Measurements from ENCODE around the gene MAP2K2.
A peak's percentile ranks its signal among the peaks of the same experiment; 100 is the strongest.
"Not testable (repeated sequence)": the region's sequence is repeated elsewhere in the genome, so short reads cannot be mapped to it uniquely, and the experiment has no call there.

MAP2K2 gene

GRCh38 chr19:4123615-4124568 is at the start of gene MAP2K2:
Gene MAP2K2, minus strand, starts transcription at chr19:4124122. Its CDS starts 247 bp downstream, at chr19:4123875.
- DNase-seq (ENCODE audit: low spot score): peak; percentile 93

- no peak for DNase-seq (ENCODE audit: low spot score)
Measured at GRCh38 chr19:4172861-4173473, 49.0 kb upstream of the MAP2K2 start.

DNA sequence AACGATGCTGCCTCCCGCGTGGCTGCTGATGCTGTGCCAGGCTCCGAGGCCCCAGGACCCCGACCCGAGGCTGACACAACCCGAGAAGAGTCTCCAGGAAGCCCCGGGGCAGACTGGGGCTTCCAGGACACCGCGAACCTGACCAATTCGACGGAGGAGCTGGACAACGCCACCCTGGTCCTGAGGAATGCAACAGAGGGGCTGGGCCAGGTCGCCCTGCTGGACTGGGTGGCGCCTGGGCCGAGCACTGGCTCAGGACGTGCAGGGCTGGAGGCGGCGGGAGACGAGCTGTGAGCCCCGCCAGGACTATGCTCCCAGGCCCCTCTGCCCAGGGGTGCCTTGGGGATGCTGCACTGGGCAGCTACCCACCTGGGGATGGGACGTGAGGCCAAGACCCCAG is 47.8 kb upstream of the MAP2K2 start:
- DNase-seq (ENCODE audit: low spot score): no peak

DNA sequence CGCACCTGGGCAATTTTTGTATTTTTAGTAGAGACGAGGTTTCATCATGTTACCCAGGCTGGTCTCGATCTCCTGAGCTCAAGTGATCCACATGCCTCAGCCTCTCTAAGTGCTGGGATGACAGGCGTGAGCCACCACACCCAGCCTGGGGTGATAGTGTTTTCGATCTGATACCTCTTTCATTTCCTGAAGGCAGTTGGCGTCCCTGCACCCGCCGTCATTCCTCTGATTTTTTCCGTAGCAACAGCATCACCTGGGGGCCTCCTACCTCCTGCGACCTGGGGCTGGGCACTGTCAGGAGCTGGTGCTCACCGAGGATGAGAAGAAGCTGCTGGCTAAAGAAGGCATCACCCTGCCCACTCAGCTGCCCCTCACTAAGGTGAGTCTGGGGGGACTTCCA is 40.3 kb upstream of the MAP2K2 start:
- no peak for DNase-seq (ENCODE audit: low spot score)

- DNase-seq (ENCODE audit: low spot score): no peak
Measured at GRCh38 chr19:4161415-4162077, 37.6 kb upstream of the MAP2K2 start.

- DNase-seq (ENCODE audit: low spot score): not testable (repeated sequence)
Measured at GRCh38 chr19:4157971-4158370, 34.0 kb upstream of the MAP2K2 start.

DNA sequence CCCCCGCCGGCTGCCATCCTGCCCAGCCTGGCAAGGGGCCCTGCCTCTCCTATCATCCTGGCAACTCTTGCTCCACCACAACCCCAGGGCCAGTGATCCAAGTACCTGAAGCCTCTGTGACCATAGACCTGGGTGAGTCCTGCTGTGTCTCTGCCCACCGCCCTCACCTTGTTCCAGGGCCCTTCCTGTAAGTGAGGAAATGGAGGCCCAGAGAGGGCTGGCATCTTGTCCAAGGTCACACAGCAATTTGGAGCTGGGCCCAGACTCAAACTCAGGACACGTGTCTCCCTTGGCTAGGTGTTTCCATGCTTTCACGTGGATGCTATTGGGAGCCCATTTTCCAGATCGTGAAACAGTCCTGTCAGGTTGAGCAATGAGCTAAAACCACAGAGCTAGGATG is 33.2 kb upstream of the MAP2K2 start:
- DNase-seq (ENCODE audit: low spot score): no peak

DNA sequence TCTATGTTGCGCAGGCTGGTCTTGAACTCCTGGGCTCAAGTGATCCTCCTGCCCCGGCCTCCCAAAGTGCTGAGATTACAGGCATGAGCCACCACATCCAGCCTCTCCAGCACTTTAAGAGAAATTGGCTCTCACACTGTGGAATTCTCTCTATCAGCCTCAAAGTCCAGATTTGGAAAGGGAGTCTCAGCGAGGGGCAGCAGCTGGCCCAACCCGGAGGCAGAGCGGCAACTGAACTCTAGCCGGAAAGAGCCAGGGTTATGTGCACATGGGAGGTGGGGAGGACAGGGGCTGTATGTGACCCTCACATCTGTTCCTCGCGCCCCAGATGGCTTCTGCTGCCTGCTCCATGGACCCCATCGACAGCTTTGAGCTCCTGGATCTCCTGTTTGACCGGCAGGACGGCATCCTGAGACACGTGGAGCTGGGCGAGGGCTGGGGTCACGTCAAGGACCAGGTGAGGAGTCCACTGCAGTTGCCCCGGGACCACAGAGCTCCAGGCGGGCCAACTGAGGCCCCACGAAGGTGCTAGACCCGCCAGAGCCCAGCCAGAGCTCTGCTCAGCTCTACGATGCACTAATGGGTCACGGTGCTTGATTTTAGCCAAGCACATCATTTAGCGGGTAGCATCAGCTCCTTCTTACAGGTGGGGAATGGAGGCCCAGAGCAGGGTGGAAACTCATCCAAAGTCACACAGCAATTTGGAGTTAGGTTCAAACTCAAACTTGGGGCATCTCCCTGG is 30.8 kb upstream of the MAP2K2 start:
- DNase-seq (ENCODE audit: low spot score): no peak

DNA sequence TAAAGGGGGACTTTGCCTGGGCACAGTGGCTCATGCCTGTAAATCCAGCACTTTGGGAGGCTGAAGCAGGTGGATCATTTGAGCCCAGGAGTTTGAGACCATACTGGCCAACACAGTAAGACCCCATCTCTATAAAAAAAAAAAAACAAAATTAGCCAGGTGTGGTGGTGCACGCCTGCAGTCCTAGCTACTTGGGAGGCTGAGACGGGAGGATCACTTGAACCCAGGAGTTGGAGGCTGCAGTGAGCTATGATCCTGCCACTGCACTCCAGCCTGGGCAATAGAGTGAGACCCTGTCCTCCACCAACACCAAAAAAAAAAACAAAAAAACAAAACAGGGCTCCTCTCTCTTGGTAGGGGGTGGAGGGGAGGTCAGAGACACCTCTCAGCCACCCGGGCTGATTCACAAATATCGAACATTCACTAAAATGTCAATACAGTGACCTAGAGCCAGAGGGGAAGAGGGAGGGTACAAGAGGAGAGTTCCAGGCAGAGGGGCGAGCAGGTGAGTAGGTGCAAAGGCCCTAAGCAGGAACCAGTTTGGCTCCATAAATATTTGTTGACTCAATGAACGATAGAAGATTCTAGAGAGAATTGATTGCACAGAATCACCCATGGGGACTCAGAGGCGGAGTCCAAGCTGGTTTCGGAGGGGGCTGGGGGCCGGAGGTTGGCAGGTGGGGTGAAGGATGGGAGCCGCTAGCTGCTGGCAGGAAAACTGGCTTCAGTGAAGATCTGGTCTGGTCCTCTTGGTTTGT is 28.5 kb upstream of the MAP2K2 start:
- DNase-seq (ENCODE audit: low spot score): no peak

GRCh38 chr19:4151623-4152022 is 27.7 kb upstream of the MAP2K2 start:
- no peak for DNase-seq (ENCODE audit: low spot score)

DNA sequence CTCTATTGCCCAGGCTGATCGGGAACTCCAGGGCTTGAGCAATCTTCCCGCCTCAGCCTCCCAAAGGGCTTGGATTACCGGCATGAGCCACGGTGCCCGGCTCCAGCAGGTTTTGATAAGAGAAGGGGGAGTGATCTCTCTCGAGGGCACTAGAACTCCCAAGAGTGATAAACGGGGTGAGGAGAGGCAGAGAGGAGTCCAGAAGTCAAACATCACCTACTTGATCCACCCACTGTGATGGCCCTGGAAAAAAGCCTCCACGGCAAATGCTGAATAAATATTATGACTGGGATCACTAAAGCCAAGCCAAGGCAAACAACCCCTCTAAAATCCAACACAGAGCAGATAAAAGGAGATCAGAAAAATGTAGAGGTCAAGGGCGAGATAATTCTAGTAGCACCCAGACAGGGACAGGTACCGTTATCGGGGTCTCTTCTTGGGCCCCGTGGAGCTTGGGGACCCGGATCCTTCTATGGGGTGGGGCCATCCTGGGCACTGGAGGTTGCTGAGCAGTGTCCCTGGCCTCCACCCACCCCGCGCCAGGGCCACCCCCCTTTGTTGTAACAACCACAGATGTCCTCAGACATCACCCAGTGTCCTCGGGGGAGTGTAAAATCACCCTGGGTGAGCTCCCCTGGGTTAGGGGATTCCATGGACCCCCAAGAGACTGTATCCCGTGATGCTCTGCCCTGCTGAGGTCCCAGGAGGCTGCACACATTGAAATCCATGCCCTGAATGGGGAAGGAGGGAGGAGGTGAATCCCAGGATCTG is 25.8 kb upstream of the MAP2K2 start:
- DNase-seq (ENCODE audit: low spot score): no peak

- no peak for DNase-seq (ENCODE audit: low spot score)
Measured at GRCh38 chr19:4144666-4145249, 20.8 kb upstream of the MAP2K2 start.

- not testable (repeated sequence) for DNase-seq (ENCODE audit: low spot score)
Measured at GRCh38 chr19:4142916-4143315, 19.0 kb upstream of the MAP2K2 start.

- peak; percentile 18 for DNase-seq (ENCODE audit: low spot score)
Measured at GRCh38 chr19:4140237-4140711, 16.4 kb upstream of the MAP2K2 start.

GRCh38 chr19:4139614-4140236 is 15.8 kb upstream of the MAP2K2 start:
- DNase-seq (ENCODE audit: low spot score): peak; percentile 41

DNA sequence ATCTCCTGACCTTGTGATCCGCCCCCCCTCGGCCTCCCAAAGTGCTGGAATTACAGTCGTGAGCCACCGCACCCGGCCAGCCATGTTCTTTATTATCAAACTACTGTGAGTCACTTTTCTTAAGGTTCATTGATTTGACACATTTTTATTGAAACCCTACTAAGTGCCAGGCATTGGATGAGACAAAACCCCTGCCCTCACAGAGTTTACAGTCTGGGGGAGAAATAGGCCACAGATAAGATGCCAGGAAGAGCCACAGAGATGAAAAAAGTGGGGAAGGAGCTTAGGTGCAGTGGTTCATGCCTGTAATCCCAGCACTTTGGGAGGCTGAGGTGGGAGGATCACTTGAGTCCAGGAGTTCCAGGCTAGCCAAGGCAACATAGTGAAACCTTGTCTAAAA is 14.5 kb upstream of the MAP2K2 start:
- no peak for DNase-seq (ENCODE audit: low spot score)

GRCh38 chr19:4136680-4137088 is 12.8 kb upstream of the MAP2K2 start:
- DNase-seq (ENCODE audit: low spot score): no peak

DNA sequence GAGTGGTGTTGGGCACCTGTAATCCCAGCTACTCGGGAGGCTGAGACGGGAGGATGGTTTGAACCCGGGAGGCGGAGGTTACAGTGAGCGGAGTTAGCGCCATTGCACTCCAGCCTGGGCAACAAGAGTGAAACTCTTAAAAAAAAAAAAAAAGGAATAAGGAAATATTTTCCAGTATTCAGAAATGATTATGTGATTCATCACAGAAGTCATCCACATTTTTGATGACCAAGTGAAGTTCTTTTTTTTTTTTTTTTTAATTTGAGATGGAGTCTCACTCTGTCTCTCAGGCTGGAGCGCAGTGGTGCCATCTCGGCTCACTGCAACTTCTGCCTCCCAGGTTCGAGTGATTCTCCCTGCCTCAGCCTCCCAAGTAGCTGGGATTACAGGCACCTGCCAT is 11.5 kb upstream of the MAP2K2 start:
- not testable (repeated sequence) for DNase-seq (ENCODE audit: low spot score)

GRCh38 chr19:4134351-4134750 is 10.4 kb upstream of the MAP2K2 start:
- DNase-seq (ENCODE audit: low spot score): no peak
